Measurements from ENCODE around the gene GLUL.
"Not testable (repeated sequence)": the region's sequence is repeated elsewhere in the genome, so short reads cannot be mapped to it uniquely, and the experiment has no call there.

The GLUL gene

DNA sequence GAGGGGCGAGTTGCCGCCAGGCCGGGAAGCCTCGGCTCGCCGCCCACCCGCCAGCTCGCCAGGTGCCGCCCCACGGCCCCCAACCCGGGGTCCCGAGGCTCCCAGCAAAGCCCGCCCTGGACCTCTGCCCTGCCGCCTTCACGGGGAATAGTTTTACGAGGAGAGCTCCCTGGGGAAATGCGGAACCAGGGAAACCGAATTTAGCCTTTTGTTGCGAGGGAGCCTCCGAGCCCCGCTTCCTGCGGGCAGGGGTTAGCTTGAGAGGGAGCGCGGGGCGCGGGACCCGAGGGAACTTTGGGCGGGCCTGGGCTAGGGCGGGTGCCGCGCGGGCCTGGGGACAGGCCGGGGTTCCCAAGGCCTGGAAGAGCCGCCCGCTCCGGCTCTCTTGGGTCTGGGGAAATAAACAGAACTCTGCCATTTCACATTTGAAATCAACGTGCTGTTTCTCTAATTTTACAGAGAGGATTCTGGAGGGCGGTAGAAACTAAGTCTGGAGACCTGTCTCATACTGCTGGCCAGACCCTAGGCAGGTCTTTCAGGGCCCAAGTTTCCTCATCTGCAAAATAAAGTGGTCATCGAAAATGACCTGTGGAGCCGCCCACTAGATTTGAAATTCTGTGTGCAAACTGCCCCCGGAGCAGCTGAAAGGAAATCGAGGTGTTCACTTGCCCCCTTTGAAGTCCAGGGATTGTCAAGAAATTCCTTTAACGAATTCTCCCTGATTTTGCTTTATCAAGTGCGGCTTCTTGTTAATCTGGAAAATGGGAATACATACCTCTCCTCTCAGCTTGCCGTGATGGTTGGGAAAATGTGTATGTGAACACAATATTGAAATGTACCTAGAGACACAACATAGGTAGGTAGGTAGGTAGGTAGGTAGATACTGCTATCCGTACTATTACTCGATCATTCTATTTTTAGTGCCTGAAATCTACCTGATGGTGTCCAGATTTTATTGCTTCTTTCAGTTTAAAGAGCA lies 749 bp upstream of the GLUL start:
- peak; percentile 54 for DNase-seq

DNA sequence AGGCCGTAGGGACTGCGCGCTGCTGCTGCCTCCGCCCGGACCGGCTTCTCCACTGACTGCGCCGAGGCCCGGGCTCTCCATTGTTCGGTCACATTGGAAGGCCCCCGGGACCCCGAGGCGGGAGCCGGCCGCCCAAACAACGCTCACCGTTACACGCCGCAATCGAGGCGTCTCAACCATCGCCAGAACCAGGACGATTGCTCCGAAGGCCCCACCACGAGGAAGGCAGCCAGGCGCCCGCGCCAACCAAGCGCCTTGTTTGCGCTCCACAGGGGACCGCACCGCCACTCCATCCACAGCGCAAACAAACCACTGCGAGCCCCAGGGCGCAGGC lies 595 bp downstream of the GLUL start:
- DNase-seq: no peak

DNA sequence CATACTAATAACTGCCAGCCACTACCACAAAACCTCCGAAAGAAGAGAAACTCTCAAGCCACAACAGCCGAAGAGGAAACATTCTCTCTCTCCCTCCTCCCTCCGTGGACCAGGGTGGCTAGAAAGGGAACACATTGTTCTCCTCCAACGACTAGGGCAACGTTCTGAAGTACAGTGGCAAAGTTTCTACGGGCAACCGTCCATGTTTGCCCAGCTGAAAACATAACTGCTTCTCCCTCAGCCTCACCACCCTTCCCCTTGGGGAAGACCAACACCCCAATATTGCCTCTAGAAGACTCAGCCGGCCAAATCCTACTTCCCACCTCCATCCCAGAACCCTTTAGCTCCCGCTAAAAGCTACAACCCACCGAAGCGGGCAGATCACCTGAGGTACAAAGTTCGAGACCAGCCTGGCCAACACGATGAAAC lies 2.0 kb downstream of the GLUL start:
- DNase-seq: peak; percentile 20

DNA sequence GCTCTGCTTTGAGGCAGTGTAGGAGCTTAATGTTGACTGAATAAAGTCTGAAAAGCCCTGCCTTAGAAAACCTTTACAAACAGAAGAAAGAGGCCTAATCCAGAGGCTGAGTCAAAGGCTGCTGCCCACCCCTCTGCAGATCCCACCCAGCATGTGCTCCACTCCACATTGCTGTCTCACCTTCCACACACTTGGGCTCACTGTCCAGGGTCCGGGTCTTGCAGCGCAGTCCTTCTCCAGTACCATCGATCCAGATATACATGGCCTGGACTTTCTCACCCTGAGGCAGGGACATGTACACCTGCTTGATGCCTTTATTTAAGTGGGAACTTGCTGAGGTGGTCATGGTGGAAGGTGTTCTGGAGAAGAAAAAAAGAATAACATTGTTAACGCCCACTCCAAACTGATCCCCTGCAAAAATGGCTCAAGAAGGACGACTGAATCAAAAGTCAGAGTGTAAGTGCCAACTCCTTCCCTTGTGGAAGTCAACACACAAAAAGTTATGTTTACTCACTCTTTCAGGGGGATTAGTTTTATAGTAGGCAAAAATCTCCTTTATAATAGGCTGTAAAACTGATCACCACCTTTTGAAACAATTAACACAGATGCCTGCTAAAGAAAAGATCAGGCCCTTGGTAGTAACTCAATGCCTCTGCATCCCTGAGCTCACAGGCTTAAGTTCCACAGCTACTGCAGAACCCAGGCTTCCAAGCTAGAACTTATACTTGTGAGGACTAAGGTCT lies 3.0 kb downstream of the GLUL start:
- DNase-seq: no peak

DNA sequence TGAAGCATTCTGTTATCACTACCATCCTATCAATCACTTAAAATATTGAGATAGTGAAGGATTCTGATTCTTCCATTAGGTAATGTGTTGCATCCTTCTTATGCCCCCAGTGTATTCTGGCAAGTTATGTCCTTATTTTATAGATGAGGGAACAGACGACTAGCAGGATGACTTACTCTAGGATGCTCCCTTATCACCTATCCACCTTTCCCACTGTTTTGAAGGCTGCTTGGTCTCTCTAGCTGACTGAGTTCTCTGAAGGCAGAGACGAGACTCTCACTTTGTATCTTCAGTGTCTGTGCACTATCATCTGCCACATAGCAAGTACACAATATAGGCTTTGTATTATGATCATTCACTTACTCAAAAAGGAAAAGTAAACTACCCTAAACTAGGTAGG lies 4.0 kb downstream of the GLUL start:
- DNase-seq: no peak

DNA sequence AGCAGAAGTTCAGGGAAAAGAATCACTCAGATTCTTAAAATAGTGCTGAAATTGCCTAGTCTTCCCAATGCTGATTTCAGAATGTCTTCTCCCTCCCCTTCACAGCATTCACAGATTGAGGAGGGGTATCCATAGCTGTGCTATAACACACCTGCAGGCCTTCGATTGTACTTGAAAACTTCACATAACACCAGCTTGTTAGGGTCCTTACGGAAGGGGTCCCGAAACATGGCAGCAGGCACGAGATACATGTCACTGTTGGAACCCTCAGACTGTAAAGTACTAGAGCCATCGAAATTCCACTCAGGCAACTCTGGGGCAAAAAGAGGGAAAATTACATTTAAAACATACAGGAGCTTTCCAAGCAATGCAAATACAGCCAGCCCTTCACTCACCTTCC lies 4.6 kb downstream of the GLUL start:
- DNase-seq: no peak

DNA sequence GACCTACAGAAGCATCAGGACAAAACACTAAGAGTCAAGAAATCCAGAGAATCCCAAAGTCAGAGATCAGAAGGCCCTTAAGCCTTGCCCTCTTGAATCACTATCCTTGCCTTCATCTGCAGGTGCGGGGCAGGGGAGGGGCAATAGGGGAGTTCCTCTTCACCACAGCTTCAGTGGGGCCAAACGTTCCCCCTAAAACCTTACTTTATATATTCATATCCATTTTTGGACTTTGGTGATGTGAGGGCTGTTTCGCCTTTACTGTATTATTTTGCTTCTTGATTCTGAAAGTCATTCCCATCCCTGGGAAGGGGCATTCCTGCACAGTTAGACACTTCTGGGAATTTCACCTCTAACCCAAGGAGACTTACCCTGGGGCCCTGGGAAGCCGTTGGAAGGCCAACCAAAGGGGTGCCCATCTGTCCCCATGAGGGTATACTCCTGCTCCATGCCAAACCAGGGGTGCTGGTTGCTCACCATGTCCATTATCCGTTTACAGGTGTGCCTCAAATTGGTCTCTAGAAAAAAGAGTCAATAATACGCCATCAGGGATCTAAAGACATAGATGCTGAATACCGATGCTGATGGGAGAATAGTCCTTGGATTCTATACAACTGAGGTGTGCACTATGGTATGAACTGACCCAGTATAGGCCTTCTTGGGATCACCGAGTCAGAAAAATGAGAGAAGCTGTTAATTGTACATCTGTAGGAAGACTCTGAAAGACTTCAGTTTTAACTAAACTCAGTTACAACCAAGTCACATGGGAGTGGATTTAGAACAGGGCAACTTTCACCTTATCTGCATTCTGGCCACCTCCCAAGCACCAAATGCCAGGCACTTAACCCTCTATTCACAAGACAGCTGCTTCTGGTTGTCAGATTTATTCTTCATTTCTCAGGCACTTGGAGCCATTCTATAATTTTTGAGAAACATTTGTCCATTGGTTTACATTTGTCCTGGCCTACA lies 5.4 kb downstream of the GLUL start:
- no peak for DNase-seq

DNA sequence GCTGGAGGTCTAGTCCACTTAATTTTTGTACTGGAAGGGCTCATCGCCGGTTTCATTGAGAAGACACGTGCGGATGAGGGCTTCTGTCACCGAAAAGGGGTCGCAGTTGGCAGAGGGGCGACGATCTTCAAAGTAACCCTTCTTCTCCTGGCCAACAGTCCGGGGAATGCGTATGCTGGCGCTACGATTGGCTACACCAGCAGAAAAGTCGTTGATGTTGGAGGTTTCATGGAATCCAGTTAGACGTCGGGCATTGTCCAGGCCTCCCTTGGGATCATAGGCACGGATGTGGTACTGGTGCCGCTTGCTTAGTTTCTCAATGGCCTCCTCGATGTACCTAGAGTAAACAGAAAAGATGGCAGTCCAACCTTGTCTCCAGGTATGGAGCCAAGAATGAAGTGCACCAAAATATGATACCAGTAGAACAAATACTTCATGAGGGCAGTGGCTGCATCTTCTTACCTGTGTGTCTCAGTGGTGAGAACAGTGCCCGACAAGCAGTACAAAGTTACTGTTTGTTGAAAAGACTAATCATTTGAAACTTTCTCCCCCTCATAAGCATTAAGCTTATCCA lies 7.1 kb downstream of the GLUL start:
- DNase-seq: no peak

DNA sequence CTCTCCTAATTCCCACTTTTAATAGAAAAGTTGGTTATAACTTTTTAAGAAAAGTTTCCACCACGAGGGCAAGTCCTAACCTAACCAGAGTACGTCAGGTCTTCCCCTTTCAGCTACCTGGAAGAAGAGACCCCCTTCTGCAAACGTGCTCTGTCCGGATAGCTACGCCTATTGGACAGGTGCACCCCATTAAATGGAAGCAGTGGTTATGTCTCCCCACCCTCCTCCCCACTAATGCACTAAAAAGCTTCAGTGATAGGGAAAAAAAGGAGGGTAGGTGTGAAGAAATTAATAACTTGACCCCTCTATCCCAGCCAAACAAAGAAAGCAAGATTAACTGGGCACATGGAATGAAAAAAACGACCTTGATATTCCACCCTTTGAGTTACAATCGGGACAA lies 7.7 kb downstream of the GLUL start:
- DNase-seq: no peak

DNA sequence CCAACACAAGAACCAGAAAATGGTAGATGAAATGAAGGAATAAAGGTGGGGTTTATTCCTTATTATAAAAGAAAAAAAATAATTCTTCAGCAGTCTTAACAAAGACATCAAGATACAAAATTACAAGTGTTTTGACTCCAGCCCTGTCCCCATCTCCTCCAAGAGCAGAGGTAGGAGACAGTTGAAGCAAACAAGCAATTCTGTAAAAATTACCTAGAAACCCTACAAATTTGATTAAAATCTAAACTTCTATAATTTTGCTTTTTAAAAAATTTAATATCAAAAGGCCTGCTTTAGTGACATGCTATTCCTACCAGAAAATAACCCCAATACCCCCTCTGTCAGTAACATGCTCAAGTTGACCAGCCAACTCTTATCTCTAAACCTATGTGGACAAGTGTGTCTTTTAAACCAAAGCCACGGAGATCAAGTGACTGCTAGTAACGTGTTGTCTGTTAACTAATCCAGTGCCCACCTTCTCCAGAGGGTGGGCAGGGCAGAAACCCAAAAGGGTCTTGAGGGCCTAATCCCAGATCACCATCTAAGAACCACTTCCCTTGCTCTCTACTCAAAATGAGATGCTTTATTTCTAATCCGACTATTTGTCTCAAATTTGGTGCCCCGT lies 8.4 kb downstream of the GLUL start:
- DNase-seq: no peak

DNA sequence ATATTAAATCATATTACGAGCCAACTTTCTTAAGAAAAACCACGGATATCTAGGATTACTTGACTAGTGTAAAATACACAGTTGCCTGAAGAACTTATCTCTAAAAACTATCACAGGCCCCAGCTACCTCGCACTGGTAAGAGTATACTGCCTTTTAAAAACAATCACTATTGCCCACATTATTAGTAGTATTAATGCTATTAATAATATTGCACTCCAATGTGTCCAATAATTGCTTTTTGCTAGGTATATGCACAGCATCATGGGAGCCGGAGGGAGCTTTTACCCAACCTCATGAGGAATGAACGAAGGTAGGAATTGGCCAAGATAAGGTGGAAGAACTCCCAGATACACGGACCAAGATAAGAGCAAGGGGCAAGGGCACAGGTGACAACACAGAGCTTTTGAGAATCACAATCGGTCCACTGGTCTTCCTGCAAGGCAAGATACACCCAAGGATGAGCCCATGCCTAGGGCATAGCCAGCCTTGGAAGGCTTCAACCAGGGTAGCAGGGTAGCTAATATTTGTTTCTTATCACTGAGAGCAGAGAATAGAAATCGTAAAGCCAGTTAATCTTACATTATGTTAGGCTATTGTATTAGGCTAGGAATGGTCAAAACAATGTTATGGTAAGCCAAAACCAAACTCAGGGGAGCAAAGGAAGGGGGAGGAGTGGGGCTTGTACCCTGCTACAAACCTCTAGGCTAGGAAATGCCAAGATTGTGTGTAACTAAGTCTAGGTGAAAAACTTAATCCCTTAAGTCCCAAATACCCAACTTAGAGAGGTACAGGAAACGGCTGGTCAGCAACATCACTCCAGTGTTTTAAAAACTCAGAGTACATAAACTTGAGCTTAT lies 9.4 kb downstream of the GLUL start:
- no peak for DNase-seq

DNA sequence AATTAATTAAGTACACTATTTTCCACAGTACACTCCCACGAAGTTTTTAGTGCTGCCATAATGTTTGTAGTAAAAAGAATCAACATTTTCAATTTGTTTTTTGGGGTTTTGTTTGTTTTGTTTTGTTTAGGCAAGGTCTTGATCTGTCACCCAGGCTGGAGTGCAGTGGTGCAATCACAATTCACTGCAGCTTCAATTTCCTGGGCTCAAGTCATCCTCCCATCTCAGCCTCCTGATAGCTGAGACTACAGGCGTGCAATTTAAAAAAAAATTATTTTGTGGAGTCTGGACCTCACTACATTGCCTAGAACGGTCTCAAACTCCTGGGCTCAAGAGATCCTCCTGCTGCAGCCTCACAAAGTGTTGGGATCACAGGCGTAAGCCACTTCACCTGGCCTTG lies 11.4 kb downstream of the GLUL start:
- DNase-seq: no peak

DNA sequence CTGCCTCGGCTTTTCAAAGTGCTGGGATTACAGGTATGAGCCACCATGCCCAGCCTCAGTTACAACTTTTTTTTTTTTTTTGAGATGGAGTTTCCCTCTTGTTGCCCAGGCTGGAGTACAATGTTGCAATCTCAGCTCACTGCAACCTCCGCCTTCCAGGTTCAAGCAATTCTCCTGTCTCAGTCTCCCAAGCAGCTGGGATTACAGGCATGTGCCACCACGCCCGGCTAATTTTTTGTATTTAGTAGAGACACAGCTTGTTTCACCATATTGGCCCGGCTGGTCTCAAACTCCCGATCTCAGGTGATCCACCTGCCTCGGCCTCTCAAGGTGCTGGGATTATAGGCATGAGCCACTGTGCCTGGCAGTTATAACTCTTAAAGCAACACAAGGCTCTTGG lies 11.8 kb downstream of the GLUL start:
- DNase-seq: not testable (repeated sequence)

DNA sequence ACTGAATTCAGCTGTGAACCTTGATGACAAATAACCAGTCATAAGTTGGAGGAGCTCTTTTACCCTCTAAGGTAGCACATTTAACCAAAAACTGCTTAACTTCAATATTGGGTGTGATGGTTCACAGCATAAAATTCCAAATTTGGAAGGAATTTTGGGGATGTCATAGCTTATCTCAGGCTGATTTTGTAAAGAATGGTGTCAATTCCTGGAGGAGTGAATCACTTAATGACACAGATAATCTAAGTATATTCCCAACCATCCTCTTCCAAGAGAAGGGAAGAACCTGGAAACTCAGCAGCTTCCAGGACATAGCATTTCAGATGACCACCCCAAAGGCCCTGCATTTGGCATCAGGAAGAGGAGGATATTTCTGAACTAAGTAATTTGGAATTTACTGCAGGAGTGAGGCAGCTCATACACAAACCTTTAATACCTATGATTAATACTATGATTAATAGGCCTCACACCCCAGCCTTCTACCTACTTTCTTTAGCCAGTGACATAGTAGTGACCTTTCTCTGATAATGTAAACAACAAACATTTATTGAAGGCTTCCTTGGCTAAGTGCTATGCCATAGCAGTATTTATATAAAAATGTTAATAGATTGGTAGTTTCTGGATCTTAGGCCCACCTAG lies 14.5 kb downstream of the GLUL start:
- DNase-seq: no peak

DNA sequence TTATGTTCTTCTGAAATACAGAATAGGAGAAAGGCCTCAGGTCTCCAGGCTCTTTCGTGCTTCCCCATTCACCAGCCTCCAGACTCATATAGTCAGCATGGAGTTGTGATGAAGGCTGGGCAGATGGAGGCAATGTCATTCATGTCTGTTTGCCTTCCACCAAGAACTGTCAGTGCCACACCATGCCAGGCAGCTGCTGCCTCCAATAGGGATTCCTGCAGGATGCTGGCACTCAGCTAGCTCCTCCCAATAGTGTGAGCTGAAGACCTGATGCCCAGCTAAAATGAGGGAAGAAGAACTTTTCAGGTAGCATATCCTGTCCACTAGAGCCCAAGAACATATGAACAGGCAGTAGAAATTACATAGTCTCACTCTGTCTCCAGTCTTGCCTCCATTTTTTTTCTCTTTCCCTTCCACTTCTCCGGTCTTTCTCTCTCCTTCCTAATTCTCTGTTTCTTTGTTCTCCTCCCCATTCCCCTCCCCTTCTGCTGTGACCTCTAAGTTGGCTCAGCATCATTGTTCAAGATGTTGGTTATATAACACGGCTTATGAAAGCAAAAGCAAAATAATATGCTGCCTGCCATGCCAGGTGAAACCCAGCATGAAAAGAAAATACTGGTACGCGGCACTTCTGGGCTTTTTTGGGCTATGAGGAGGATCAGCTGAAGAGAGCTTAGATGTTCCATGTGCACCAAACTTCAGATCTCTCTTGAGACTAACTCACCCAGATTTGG lies 17.3 kb downstream of the GLUL start:
- DNase-seq: no peak

DNA sequence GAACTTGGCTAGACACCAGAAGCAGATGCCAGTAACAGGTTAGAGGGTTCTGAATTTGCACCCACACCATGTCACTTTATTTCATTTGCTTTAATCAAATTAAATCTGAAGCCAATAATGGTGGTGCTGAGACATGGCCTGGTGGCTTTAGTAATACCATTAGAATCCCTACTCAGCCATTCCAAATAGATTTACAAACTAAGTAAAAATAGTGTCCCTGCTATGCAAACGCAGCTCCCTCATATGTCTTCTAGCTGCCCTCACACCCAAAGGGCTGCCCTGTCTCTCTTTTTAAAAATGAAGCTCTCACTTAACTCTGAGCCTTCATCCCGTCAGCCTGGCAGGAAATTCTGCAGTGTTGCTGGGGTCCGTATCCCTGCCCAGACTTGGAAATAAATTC lies 21.1 kb downstream of the GLUL start:
- DNase-seq: no peak

DNA sequence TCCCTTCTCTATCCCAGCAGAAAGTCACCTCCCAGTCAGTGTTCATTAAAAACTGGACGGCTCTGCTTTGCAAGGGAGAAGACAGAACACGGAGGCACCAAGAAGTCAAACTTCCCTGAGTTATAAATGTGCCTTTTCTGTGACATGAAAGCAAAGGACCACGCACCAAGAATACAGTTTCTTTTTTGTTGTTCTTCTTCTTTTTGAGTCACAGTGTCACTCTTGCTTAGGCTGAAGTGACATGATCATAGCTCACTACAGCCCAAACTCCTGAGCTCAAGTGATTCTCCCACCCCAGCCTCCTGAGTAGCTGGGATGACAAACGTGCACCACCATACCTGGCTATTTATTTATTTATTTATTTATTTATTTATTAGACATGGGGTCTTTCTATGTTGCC lies 22.7 kb downstream of the GLUL start:
- DNase-seq: no peak

DNA sequence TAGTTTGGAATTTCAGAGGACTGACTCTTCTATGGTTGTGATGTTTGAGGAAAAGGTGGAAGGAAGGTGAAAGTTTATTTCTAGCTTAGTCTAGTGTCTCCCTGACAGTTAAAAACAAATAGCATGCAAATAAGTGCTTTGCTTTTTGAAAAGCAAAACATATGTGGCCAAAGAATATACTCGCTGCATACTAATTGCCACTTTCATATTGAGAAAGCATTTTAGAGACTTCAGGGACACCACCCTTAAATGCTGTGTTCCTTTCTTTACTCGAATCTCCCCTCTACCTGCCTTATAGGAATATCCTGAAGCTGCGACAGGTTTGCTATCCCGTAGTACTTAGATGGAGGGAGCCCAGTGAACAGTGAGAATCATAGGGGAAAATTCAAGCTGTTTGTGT lies 23.2 kb downstream of the GLUL start:
- DNase-seq: no peak

DNA sequence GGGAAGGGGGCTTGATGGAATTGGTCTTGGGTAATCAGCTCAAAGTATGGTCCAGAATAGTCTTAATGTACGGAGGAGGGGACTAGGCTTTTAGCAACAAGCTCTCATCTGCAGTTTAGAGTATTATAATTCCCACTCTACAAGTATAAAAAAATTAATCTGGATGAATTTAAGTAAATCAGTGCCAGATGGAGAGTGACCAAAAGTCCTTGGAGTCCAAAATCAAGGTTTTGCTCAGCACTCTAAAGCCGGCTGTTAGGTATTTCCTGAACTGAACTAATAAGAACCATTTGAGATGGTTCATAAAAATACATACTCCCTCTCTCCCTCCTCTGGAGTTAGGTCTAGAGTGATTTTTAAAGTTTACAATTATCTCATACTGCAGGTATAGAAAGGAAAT lies 23.7 kb downstream of the GLUL start:
- no peak for DNase-seq

DNA sequence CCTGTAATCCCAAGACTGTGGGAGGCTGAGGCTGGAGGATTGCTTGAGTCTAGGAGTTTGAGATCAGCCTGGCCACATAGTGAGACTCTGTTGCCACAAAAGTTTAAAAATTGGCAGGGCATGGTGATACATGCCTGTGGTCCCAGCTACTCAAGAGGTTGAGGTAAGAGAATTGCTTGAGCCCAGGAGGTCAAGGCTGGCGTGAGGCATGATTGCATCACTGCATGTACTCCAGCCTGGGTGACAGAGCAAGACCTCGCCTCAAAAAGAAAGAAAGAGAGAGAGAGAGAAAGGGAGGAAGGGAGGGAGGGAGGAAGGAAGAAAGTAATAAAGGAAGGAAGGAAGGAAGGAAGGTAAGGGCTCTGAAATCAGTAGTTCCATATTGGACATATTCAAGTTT lies 25.0 kb downstream of the GLUL start:
- no peak for DNase-seq
